ENCODE results near the gene CALM1. TPM values are rescaled to one million over a fixed set of nuclear protein-coding genes. Genes with fewer than 3 reads are reported as not detected.

The CALM1 gene
- total RNA-seq, 2 donors from 2014 or later = 237 to 287 TPM

GRCh38 chr14:90438841-90439240 is 42.0 kb downstream of the CALM1 start:
- H3K9me3 ChIP-seq = no peaks in the 10 kb centered on the region
- H3K27ac ChIP-seq = no peak overlapping the region
- intact Hi-C loops (cut with DNase I) = no loop called here
- H3K4me3 ChIP-seq = no peak overlapping the region
- 97% methylated on average over 6 of the region's 6 CpGs for WGBS
- TF ChIP-seq, protein P1, sequence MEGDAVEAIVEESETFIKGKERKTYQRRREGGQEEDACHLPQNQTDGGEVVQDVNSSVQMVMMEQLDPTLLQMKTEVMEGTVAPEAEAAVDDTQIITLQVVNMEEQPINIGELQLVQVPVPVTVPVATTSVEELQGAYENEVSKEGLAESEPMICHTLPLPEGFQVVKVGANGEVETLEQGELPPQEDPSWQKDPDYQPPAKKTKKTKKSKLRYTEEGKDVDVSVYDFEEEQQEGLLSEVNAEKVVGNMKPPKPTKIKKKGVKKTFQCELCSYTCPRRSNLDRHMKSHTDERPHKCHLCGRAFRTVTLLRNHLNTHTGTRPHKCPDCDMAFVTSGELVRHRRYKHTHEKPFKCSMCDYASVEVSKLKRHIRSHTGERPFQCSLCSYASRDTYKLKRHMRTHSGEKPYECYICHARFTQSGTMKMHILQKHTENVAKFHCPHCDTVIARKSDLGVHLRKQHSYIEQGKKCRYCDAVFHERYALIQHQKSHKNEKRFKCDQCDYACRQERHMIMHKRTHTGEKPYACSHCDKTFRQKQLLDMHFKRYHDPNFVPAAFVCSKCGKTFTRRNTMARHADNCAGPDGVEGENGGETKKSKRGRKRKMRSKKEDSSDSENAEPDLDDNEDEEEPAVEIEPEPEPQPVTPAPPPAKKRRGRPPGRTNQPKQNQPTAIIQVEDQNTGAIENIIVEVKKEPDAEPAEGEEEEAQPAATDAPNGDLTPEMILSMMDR (IDR thresholded peaks at IDR 0.05) = no peak
- TF ChIP-seq POLR2A (IDR thresholded peaks at IDR 0.05) = no peak
- TF ChIP-seq POLR2AphosphoS5 (IDR thresholded peaks at IDR 0.05) = no peak
- H3K4me1 ChIP-seq (replicated peaks) = no peaks in the 10 kb centered on the region
- no peaks in the 10 kb centered on the region for H3K27me3 ChIP-seq (replicated peaks; ENCODE audit: insufficient read depth)
- no peak for DNase-seq (ENCODE audit: low spot score)
- H3K36me3 ChIP-seq = no peaks in the 10 kb centered on the region

- H3K27me3 ChIP-seq (replicated peaks; ENCODE audit: insufficient read depth) = no peaks in the 10 kb centered on the region
- H3K27ac ChIP-seq = no peak overlapping the region
- 30% methylated on average over 5 of the region's 5 CpGs for WGBS
- no peak overlapping the region for H3K4me3 ChIP-seq
- no peaks in the 10 kb centered on the region for H3K9me3 ChIP-seq
- TF ChIP-seq POLR2A (IDR thresholded peaks at IDR 0.05) = no peak
- TF ChIP-seq, protein P1 (IDR thresholded peaks at IDR 0.05) = no peak
- no peak for TF ChIP-seq POLR2AphosphoS5 (IDR thresholded peaks at IDR 0.05)
- intact Hi-C loops (cut with DNase I) = no loop called here
- no peak for DNase-seq (ENCODE audit: low spot score)
- no peaks in the 10 kb centered on the region for H3K36me3 ChIP-seq
- H3K4me1 ChIP-seq (replicated peaks) = no peaks in the 10 kb centered on the region
Observed at GRCh38 chr14:90440021-90440451, 43.2 kb downstream of the CALM1 start.

DNA sequence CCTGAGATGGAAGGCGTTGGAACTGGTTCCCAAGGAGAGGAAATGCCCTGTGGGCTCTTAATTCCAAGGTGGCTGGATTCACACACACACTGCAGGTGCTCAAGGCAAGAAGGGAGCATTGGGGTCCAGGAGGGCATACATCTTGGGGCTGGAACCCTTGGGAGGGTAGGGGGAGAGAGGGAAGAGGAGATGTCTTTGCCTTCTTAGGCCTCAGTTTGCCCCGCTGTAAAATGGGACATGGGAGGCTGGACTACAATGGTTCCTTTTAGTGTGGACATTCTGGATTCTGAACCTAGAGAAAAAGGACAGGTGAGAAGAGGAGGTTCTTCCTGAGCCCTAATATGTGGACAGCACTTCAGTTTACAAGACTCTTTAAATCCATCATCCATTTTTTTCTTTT is 43.8 kb downstream of the CALM1 start:
- 68% methylated on average over 2 of the region's 2 CpGs for WGBS

GRCh38 chr14:90442388-90442787 is 45.6 kb downstream of the CALM1 start:
- Histone ChIP-seq H3K27ac (no peak overlapping the region), H3K36me3 (no peaks in the 10 kb centered on the region), H3K9me3 (no peaks in the 10 kb centered on the region), H3K4me1 (replicated peaks) (no peaks in the 10 kb centered on the region), H3K27me3 (replicated peaks; ENCODE audit: insufficient read depth) (no peaks in the 10 kb centered on the region), H3K4me3 (no peak overlapping the region)
- TF ChIP-seq POLR2AphosphoS5 (IDR thresholded peaks at IDR 0.05) (no peak), POLR2A (IDR thresholded peaks at IDR 0.05) (no peak)
- TF ChIP-seq, protein P1 (IDR thresholded peaks at IDR 0.05) = no peak
- intact Hi-C loops (cut with DNase I) = no loop called here
- WGBS = 48% methylated on average over 2 of the region's 2 CpGs
- DNase-seq (ENCODE audit: low spot score) = no peak

More for the DNA sequence above, 43.8 kb downstream of the CALM1 start:
- no peak overlapping the region for H3K4me3 ChIP-seq
- no peak overlapping the region for H3K27ac ChIP-seq
- intact Hi-C loops (cut with DNase I) = no loop called here
- no peaks in the 10 kb centered on the region for H3K9me3 ChIP-seq
- DNase-seq (ENCODE audit: low spot score) = no peak
- H3K27me3 ChIP-seq (replicated peaks; ENCODE audit: insufficient read depth) = no peaks in the 10 kb centered on the region
- TF ChIP-seq POLR2AphosphoS5 (IDR thresholded peaks at IDR 0.05) = no peak
- no peaks in the 10 kb centered on the region for H3K4me1 ChIP-seq (replicated peaks)
- H3K36me3 ChIP-seq = no peaks in the 10 kb centered on the region

DNA sequence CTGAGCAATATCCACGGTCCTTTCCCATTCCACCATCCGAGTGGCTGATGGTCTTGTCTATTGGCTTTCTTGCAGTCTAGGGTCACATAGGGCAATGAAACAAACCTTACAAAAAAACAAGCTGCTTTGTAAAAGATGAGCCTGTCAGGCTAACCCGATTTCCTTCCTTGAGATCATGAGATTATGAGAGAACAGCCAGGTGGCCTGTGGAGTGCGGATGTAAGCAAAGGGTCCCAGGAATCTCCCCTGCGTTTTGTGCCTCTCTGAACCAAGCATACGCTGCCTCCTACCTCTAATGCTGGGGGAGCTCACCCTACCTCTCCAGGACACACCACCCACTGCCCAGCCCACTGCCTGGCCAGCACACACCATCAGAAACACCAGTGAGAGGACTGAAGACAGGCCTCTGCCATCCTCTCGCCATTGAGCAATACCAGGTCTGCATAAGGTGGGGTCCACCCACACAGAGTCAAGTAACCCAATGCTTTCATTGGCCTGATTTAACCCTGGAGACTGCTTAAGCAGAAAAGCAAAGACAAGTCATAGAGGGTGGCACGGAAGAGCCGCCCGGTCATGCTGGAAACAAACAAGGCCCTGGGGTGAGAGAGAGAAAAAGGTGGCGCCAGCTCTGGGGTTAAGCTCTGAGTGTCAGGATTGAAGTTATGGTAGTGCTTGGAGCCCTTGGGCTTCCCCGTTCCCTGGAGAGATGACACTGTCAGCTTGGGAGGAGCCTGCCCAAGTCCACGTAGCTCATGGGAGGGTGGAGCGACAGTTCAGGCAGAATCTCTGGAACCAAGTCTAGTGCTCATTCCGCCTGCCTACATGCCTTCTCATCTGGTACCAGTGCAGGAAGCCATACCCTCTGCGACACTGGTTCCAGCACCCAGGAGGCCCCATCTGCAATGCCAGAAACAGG is 46.6 kb downstream of the CALM1 start:
- no peaks in the 10 kb centered on the region for H3K9me3 ChIP-seq
- no peak for DNase-seq (ENCODE audit: low spot score)
- H3K4me1 ChIP-seq (replicated peaks) = no peaks in the 10 kb centered on the region
- intact Hi-C loops (cut with DNase I) = no loop called here
- no peaks in the 10 kb centered on the region for H3K36me3 ChIP-seq
- no peak for TF ChIP-seq POLR2AphosphoS5 (IDR thresholded peaks at IDR 0.05)
- no peak for TF ChIP-seq POLR2A (IDR thresholded peaks at IDR 0.05)
- TF ChIP-seq, protein P1 (IDR thresholded peaks at IDR 0.05) = no peak
- H3K27ac ChIP-seq = no peak overlapping the region
- no peaks in the 10 kb centered on the region for H3K27me3 ChIP-seq (replicated peaks; ENCODE audit: insufficient read depth)
- WGBS = 78% methylated on average over 16 of the region's 16 CpGs
- no peak overlapping the region for H3K4me3 ChIP-seq

All from prostate gland (tissue), 2 donors.